Epithelial cell of esophagus (primary cell): Measurements from ENCODE around the gene MOB2.

ENCODE experiments used
- DNase-seq: peaks from one replicate; pipeline ENCODE4 v3.0.0; 2010; ENCODE audit warnings: low read depth
- H3K4me3 ChIP-seq: 2 replicates; pipeline ENCODE4 v1.5.1; 2011; ENCODE audit warnings: mild to moderate bottlenecking, low read length, control low read depth
- CTCF ChIP-seq: IDR thresholded peaks from 2 replicates; pipeline ENCODE4 v1.5.1; 2011; ENCODE audit warnings: low read depth, mild to moderate bottlenecking, low read length, control low read depth, inconsistent platforms; ENCODE audit not compliant: insufficient read depth; ENCODE audit errors: missing control alignments

The MOB2 gene

GRCh38 chr11:1466784-1467183 is 19.8 kb downstream of the MOB2 start:
- DNase-seq: no peak
- no peak for TF ChIP-seq CTCF
- H3K4me3 ChIP-seq: no peak overlapping the region

GRCh38 chr11:1463056-1463455 is 23.5 kb downstream of the MOB2 start:
- no peak overlapping the region for H3K4me3 ChIP-seq
- no peak for TF ChIP-seq CTCF
- DNase-seq: no peak

- no peak overlapping the region for H3K4me3 ChIP-seq
- no peak for TF ChIP-seq CTCF
- DNase-seq: no peak
Measured at GRCh38 chr11:1462698-1462975, 23.9 kb downstream of the MOB2 start.

GRCh38 chr11:1461826-1462697 is 24.5 kb downstream of the MOB2 start:
- H3K4me3 ChIP-seq: no peak overlapping the region
- TF ChIP-seq CTCF: no peak
- DNase-seq: no peak

- no peak for DNase-seq
- no peak overlapping the region for H3K4me3 ChIP-seq
- no peak for TF ChIP-seq CTCF
Measured at GRCh38 chr11:1460986-1461825, 25.4 kb downstream of the MOB2 start.

- DNase-seq: no peak
- H3K4me3 ChIP-seq: no peak overlapping the region
- TF ChIP-seq CTCF: no peak
Measured at GRCh38 chr11:1460396-1460985, 26.1 kb downstream of the MOB2 start.
